Calu3 (cell line): ENCODE measurements around the gene GSTT4. TPM values are rescaled to one million over a fixed set of nuclear protein-coding genes. Genes with fewer than 3 reads are reported as not detected.

ENCODE experiments used
- BruUV-seq: library from RNA; stranded (reverse); fragments of 400-500 nt; replicated peaks from 2 replicates; lab custom pipeline; 2021; lab: Mats Ljungman, UMichigan
- CTCF ChIA-PET: fragments of 300-600 bp; sonication (Branson Sonifier 250); formaldehyde crosslinking; loops from one replicate; lab custom pipeline; 2022; ENCODE audit warnings: antibody characterized with exemption; lab: Charles Lee
- DNase-seq: peaks from one replicate; pipeline ENCODE4 v3.0.0; 2022
- H3K27ac Mint-ChIP-seq: one replicate; pipeline ENCODE4 v1.8.0; 2022; ENCODE audit warnings: mixed read lengths; ENCODE audit not compliant: unreplicated experiment
- H3K27me3 Mint-ChIP-seq: one replicate; pipeline ENCODE4 v1.8.0; 2022; ENCODE audit warnings: mixed read lengths; ENCODE audit not compliant: unreplicated experiment
- H3K36me3 Mint-ChIP-seq: one replicate; pipeline ENCODE4 v1.8.0; 2022; ENCODE audit warnings: mild to moderate bottlenecking, moderate library complexity, mixed read lengths; ENCODE audit not compliant: insufficient read depth, unreplicated experiment
- H3K4me1 Mint-ChIP-seq: one replicate; pipeline ENCODE4 v1.8.0; 2022; ENCODE audit warnings: mild to moderate bottlenecking, low read depth, mixed read lengths; ENCODE audit not compliant: unreplicated experiment
- H3K4me3 Mint-ChIP-seq: one replicate; pipeline ENCODE4 v1.8.0; 2022; ENCODE audit warnings: mild to moderate bottlenecking, low read depth, moderate library complexity, mixed read lengths; ENCODE audit not compliant: unreplicated experiment
- H3K9me3 Mint-ChIP-seq: one replicate; pipeline ENCODE4 v1.8.0; 2022; ENCODE audit warnings: low read depth, mixed read lengths; ENCODE audit not compliant: unreplicated experiment
- intact Hi-C: fragments of 100-400 bp; cut with micrococcal nuclease; formaldehyde crosslinking; loops from one replicate; pipeline ENCODE4 v1.10.0; 2022; ENCODE audit not compliant: unreplicated experiment
- total RNA-seq: library from RNA; stranded (reverse); gene quantifications from 2 replicates; pipeline ENCODE4 v1.2.3, GENCODE V29; 2022
- TF ChIP-seq, protein P1 (sequence below): fragments of 200-600 bp; IDR thresholded peaks from one replicate; pipeline ENCODE4 v1.8.0; 2022; ENCODE audit warnings: antibody characterized with exemption; ENCODE audit not compliant: unreplicated experiment

Gene GSTT4
- total RNA-seq, 1 experiment from 2014 or later, result not detected

- Mint-ChIP-seq H3K36me3 (no peaks in the 10 kb centered on the region), H3K4me1 (peaks cover 8% of the 10 kb centered on the region), H3K27ac (no peak overlapping the region), H3K4me3 (no peak overlapping the region), H3K9me3 (no peaks in the 10 kb centered on the region), H3K27me3 (no peaks in the 10 kb centered on the region)
- intact Hi-C loops, result no loop called here
- DNase-seq, result no peak
- CTCF ChIA-PET, result no interaction called here
- no TSS peak for BruUV-seq
- TF ChIP-seq, protein P1, sequence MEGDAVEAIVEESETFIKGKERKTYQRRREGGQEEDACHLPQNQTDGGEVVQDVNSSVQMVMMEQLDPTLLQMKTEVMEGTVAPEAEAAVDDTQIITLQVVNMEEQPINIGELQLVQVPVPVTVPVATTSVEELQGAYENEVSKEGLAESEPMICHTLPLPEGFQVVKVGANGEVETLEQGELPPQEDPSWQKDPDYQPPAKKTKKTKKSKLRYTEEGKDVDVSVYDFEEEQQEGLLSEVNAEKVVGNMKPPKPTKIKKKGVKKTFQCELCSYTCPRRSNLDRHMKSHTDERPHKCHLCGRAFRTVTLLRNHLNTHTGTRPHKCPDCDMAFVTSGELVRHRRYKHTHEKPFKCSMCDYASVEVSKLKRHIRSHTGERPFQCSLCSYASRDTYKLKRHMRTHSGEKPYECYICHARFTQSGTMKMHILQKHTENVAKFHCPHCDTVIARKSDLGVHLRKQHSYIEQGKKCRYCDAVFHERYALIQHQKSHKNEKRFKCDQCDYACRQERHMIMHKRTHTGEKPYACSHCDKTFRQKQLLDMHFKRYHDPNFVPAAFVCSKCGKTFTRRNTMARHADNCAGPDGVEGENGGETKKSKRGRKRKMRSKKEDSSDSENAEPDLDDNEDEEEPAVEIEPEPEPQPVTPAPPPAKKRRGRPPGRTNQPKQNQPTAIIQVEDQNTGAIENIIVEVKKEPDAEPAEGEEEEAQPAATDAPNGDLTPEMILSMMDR, result no peak
Measured at GRCh38 chr22:24026056-24026455, 20.8 kb upstream of the GSTT4 start.

GRCh38 chr22:24025475-24025874 lies 20.2 kb upstream of the GSTT4 start:
- H3K9me3 Mint-ChIP-seq, result no peaks in the 10 kb centered on the region
- no peak overlapping the region for H3K27ac Mint-ChIP-seq
- TF ChIP-seq, protein P1, result no peak
- no TSS peak for BruUV-seq
- no peaks in the 10 kb centered on the region for H3K27me3 Mint-ChIP-seq
- intact Hi-C loops, result no loop called here
- DNase-seq, result no peak
- CTCF ChIA-PET, result no interaction called here
- peaks cover 3% of the 10 kb centered on the region for H3K36me3 Mint-ChIP-seq
- H3K4me1 Mint-ChIP-seq, result peaks cover 8% of the 10 kb centered on the region
- H3K4me3 Mint-ChIP-seq, result no peak overlapping the region

DNA sequence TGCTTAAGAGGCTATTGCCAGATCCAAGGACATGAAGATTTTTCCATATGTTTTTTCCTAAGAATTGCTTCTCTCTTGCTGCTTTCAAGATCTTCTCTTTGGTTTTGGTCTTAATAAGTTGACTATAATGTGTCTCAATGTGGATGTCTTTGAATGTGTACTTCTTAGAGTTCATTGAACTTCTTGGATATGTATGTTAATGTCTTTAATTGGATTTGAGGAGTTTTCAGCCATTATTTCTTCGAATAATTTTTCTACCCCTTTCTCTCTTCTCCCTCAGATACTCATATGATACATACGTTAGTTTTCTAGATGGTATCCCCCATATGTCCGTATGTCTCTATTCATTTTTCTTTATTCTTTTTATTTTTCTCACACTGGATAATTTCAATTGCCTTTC lies 19.1 kb upstream of the GSTT4 start:
- H3K27me3 Mint-ChIP-seq, result no peaks in the 10 kb centered on the region
- H3K36me3 Mint-ChIP-seq, result peaks cover 5% of the 10 kb centered on the region
- CTCF ChIA-PET, result no interaction called here
- H3K4me3 Mint-ChIP-seq, result no peak overlapping the region
- BruUV-seq, result no TSS peak
- no peak overlapping the region for H3K27ac Mint-ChIP-seq
- H3K4me1 Mint-ChIP-seq, result peaks cover 8% of the 10 kb centered on the region
- intact Hi-C loops, result no loop called here
- TF ChIP-seq, protein P1, result no peak
- H3K9me3 Mint-ChIP-seq, result no peaks in the 10 kb centered on the region
- DNase-seq, result no peak

- DNase-seq, result no peak
- Mint-ChIP-seq H3K27ac (no peak overlapping the region), H3K36me3 (peaks cover 5% of the 10 kb centered on the region), H3K9me3 (no peaks in the 10 kb centered on the region), H3K4me3 (no peak overlapping the region), H3K27me3 (no peaks in the 10 kb centered on the region), H3K4me1 (peaks cover 8% of the 10 kb centered on the region)
- TF ChIP-seq, protein P1, result no peak
- intact Hi-C loops, result no loop called here
- CTCF ChIA-PET, result interaction anchor here (0.6 to 1.0 kb wide), 2 partner anchors 132 to 134 kb away, joined by 3 to 4 read pairs; no protein-coding TSS in a partner anchor
- BruUV-seq, result no TSS peak
Measured at GRCh38 chr22:24023204-24023789, 18.0 kb upstream of the GSTT4 start.
